WERI-Rb-1 (cell line): ENCODE measurements around the gene OR11A1.
"Not testable (repeated sequence)": the region's sequence is repeated elsewhere in the genome, so short reads cannot be mapped to it uniquely, and the experiment has no call there.

Source experiments
- DNase-seq: peaks from one replicate; pipeline ENCODE4 v3.0.0-alpha.2; 2020
- H3K27ac ChIP-seq: fragments of 250-450 bp; sonication (Bioruptor Pico); 2 replicates; pipeline ENCODE4 v1.5.1; 2020; ENCODE audit warnings: mild to moderate bottlenecking, moderate library complexity
- H3K27me3 ChIP-seq: fragments of 250-450 bp; sonication (Bioruptor Pico); 2 replicates; pipeline ENCODE4 v1.5.1; 2021; ENCODE audit warnings: mild to moderate bottlenecking, low read depth, moderate library complexity; ENCODE audit not compliant: insufficient read depth, severe bottlenecking
- H3K36me3 ChIP-seq: fragments of 250-450 bp; sonication (Bioruptor Pico); 2 replicates; pipeline ENCODE4 v1.5.1; 2020; ENCODE audit warnings: mild to moderate bottlenecking, moderate library complexity
- H3K4me3 ChIP-seq: 2 replicates; pipeline ENCODE4 v1.5.1; 2011; ENCODE audit warnings: low read depth, mild to moderate bottlenecking, control low read depth, low read length
- H3K9me3 ChIP-seq: fragments of 250-450 bp; sonication (Bioruptor Pico); 2 replicates; pipeline ENCODE4 v1.5.1; 2021; ENCODE audit warnings: mild to moderate bottlenecking, moderate library complexity; ENCODE audit not compliant: severe bottlenecking
- TF ChIP-seq, protein P1 (sequence below): IDR thresholded peaks from 2 replicates; pipeline ENCODE4 v1.5.1; 2011; ENCODE audit warnings: low read depth, mild to moderate bottlenecking, control low read depth, inconsistent platforms, low read length

The OR11A1 gene

GRCh38 chr6:29462022-29462421 is 5.2 kb upstream of the OR11A1 start:
- Histone ChIP-seq H3K27ac (no peak overlapping the region), H3K9me3 (no peaks in the 10 kb centered on the region), H3K27me3 (no peaks in the 10 kb centered on the region), H3K36me3 (no peaks in the 10 kb centered on the region), H3K4me3 (no peak overlapping the region)
- DNase-seq: no peak
- TF ChIP-seq, protein P1, sequence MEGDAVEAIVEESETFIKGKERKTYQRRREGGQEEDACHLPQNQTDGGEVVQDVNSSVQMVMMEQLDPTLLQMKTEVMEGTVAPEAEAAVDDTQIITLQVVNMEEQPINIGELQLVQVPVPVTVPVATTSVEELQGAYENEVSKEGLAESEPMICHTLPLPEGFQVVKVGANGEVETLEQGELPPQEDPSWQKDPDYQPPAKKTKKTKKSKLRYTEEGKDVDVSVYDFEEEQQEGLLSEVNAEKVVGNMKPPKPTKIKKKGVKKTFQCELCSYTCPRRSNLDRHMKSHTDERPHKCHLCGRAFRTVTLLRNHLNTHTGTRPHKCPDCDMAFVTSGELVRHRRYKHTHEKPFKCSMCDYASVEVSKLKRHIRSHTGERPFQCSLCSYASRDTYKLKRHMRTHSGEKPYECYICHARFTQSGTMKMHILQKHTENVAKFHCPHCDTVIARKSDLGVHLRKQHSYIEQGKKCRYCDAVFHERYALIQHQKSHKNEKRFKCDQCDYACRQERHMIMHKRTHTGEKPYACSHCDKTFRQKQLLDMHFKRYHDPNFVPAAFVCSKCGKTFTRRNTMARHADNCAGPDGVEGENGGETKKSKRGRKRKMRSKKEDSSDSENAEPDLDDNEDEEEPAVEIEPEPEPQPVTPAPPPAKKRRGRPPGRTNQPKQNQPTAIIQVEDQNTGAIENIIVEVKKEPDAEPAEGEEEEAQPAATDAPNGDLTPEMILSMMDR: no peak

GRCh38 chr6:29461021-29461814 is 4.3 kb upstream of the OR11A1 start:
- Histone ChIP-seq H3K27me3 (no peaks in the 10 kb centered on the region), H3K4me3 (no peak overlapping the region), H3K27ac (no peak overlapping the region), H3K9me3 (no peaks in the 10 kb centered on the region), H3K36me3 (no peaks in the 10 kb centered on the region)
- DNase-seq: no peak
- TF ChIP-seq, protein P1: no peak

DNA sequence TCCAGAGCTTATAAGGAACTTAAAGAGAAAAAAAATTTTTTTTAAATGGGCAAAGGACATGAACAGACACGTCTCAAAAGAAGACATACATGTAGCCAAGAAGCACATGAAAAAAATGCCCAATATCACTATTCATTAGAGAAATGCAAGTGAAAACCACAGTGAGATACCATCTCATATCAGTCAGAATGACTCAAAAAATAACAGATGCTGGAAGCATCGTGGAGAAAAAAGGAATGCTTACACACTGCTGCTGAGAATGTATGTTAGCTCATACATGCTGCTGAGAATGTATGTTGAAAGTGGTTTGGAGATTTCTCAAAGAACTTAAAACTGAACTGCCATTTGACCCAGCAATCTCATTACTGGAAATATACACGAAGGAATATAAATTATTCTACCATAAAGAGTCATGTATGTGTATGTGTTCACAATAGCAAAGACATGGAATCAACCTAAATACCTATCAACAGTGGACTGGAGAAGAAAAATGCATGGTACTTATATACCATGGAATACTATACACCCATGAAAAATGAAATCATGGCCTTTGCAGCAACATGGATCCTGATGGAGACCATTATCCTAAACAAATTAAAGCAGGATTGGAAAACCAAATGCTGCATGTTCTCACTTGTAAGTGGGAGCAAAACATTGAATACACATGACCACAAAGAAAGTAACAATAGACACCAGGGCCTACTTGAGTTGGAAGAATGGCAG is 5.2 kb downstream of the OR11A1 start:
- TF ChIP-seq, protein P1: no peak
- Histone ChIP-seq H3K27ac (no peak overlapping the region), H3K27me3 (peaks cover 14% of the 10 kb centered on the region), H3K9me3 (peaks cover 4% of the 10 kb centered on the region), H3K4me3 (no peak overlapping the region), H3K36me3 (no peaks in the 10 kb centered on the region)
- DNase-seq: no peak

DNA sequence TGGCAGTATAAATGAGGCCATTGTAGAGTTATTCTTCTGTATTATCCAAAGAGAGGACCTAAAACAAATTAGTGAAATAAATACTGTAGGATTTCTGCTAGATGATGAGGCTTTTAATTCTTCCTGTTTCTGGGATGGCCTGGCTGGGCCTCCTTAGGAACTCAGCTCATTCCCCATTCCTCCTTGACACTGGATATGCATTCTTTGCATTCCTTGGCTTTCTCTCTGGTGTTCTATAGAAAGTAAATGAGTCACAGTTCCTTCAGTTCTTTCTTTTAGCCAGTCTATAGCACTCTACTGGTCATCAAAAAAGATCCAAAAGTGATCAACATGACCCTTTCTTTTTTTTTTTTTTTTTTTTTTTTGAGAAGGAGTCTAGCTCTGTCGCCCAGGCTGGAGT is 9.2 kb downstream of the OR11A1 start:
- H3K9me3 ChIP-seq: peaks cover 9% of the 10 kb centered on the region
- TF ChIP-seq, protein P1: no peak
- H3K27ac ChIP-seq: no peak overlapping the region
- no peak overlapping the region for H3K4me3 ChIP-seq
- H3K36me3 ChIP-seq: no peaks in the 10 kb centered on the region
- H3K27me3 ChIP-seq: peaks cover 28% of the 10 kb centered on the region
- DNase-seq: no peak

DNA sequence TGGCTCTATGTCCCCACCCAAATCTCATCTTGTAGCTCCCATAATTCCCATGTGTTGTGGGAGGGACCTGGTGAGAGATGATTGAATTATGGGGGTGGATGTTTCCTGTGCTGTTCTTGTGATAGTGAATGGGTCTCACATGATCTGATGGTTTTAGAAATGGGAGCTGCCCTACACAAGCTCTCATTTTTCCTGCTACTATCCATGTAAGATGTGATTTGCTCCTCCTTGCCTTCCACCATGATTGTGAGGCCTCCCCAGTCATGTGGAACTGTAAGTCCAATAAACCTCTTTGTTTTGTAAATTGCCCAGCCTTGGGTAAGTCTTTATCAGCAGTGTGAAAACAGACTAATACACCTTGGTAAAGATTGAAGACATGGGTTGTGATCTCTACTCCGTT is 12.8 kb downstream of the OR11A1 start:
- DNase-seq, H3K36me3 ChIP-seq, H3K4me3 ChIP-seq, H3K9me3 ChIP-seq, H3K27ac ChIP-seq: not testable (repeated sequence)
- peaks cover 41% of the 10 kb centered on the region for H3K27me3 ChIP-seq

DNA sequence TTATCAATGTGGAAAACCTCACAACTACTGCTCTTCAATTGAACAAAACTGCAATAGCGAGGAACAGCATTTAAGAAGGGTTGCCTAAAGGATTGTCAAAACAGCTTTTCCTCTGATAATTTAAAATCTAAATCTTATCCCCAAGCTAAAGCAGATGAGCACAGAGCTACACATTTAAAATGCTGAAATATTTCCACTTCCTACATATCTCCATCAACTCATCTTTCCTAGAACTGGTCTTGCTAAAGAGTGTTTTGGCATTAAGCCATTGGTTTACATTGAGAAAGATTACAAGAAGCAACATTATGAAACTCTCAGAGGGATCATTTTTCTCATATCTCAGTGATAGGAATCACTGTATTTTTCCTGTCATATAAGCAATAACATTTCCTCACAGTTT is 14.2 kb downstream of the OR11A1 start:
- no peak for DNase-seq
- TF ChIP-seq, protein P1: no peak

More for the DNA sequence above, 14.2 kb downstream of the OR11A1 start:
- no peak overlapping the region for H3K27ac ChIP-seq
- peaks cover 8% of the 10 kb centered on the region for H3K9me3 ChIP-seq
- H3K4me3 ChIP-seq: no peak overlapping the region
- H3K36me3 ChIP-seq: no peaks in the 10 kb centered on the region
- H3K27me3 ChIP-seq: peaks cover 45% of the 10 kb centered on the region
